ENCODE results near the gene OGG1. TPM values are rescaled to one million over a fixed set of nuclear protein-coding genes. Genes with fewer than 3 reads are reported as not detected.
"Not testable (repeated sequence)": the region's sequence is repeated elsewhere in the genome, so short reads cannot be mapped to it uniquely, and the experiment has no call there.

OGG1 gene
- polyA plus RNA-seq, 1 donor from 2014 or later, result 34.4 TPM

DNA sequence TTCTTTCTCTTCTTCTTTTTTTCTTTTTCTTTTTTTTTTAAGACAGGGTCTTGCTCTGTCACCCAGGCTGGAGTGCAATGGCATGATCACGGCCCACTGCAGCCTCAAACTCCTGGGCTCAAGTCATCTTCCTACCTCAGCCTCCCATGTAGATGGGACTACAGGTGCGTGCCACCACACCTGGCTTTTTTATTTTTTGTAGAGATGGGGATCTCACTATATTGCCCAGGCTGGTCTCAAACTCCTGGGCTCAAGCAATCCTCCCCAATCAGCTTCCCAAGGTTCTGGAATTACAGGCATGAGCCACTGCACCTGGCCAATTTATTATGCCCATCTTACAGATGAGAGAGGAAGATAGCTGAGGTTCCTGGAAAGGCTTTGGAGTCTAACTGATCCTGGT lies 21.3 kb downstream of the OGG1 start:
- not testable (repeated sequence) for H3K9me3 ChIP-seq (ENCODE audit: low read length); H3K9ac ChIP-seq (ENCODE audit: low read length); H3K36me3 ChIP-seq (ENCODE audit: insufficient read depth, low read length); H2AFZ ChIP-seq (ENCODE audit: low read depth, low read length); H3K9me2 ChIP-seq (ENCODE audit: insufficient read depth, low read length); H3K4me3 ChIP-seq (ENCODE audit: low read length); H3K79me2 ChIP-seq (replicated peaks; ENCODE audit: insufficient read depth, low read length); H3K4me2 ChIP-seq (ENCODE audit: low read length); H3K27me3 ChIP-seq (ENCODE audit: insufficient read depth, low read depth, low read length); H3K27ac ChIP-seq (ENCODE audit: low read length); H4K20me1 ChIP-seq (ENCODE audit: insufficient read depth); H3F3A ChIP-seq (ENCODE audit: insufficient read depth, low read length, poor library complexity, severe bottlenecking)

DNA sequence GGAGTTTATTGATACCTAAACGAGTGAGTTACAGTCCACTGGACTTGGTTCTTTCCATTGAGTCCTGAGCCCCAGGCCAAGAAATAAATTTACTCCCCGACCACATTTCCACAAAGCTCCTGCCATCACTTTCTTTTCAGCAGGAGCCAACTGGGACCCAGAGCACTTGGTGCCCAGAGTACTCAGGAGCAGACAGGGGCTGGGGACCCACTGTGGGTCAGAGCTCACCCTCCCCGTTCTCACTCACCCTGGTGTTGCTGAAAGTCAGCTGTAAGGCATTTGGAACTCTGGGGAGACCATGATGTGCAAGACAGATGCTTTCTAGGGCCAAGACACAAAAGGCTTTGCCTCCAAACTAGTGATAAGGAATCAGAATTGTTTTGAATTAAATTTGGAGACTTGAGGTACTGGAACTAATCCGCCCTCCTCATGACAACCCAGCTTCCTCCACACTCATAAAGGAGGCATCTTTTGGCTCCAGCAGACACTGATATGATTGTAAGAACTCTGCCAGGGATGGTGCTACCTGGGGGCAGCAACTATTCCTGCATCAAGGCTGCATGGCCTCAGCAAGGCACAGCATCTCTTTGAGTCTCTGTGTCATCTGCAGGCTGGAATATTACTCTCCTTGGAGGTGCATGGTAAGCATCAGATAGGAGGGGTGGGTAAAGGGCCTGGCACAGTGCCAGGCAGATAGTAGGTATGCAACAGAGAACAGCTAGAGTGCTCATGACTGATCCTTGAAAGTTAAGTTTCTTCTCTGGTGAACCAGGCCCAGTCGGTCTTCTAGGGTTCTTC lies 27.3 kb downstream of the OGG1 start:
- Histone ChIP-seq H3K9me2 (ENCODE audit: insufficient read depth, low read length) (no peaks in the 10 kb centered on the region), H3K9ac (ENCODE audit: low read length) (no peak overlapping the region), H3K27ac (ENCODE audit: low read length) (no peak overlapping the region), H2AFZ (ENCODE audit: low read depth, low read length) (no peak overlapping the region), H3K36me3 (ENCODE audit: insufficient read depth, low read length) (no peaks in the 10 kb centered on the region), H3K9me3 (ENCODE audit: low read length) (no peaks in the 10 kb centered on the region), H3K4me2 (ENCODE audit: low read length) (no peak overlapping the region), H3K79me2 (replicated peaks; ENCODE audit: insufficient read depth, low read length) (no peaks in the 10 kb centered on the region), H3K27me3 (ENCODE audit: insufficient read depth, low read depth, low read length) (no peaks in the 10 kb centered on the region), H3F3A (ENCODE audit: insufficient read depth, low read length, poor library complexity, severe bottlenecking) (no peaks in the 10 kb centered on the region), H3K4me3 (ENCODE audit: low read length) (no peak overlapping the region), H4K20me1 (ENCODE audit: insufficient read depth) (no peaks in the 10 kb centered on the region)
- no peak for TF ChIP-seq TAF1 (IDR thresholded peaks at IDR 0.05; ENCODE audit: low read depth)
- TF ChIP-seq EZH2 (IDR thresholded peaks at IDR 0.05; ENCODE audit: borderline replicate concordance, insufficient read depth, low read length, poor library complexity, severe bottlenecking), result no peak

DNA sequence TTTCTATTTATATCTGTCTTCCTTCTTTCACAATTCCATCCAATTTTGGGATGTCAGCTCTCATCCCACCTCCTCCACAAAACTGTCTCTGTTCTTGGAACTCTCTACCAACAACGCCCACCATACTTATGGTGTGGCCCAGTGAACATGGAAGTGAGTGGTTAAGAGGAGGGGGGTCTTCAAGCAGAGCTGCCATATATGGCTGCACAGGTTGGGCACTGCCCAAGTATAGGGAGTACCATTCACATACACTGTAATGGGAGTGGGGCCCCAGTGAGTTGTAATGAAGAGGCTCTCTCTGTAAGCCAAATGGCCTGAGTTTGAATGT lies 27.9 kb downstream of the OGG1 start:
- TF ChIP-seq EP300 (conservative IDR thresholded peaks at IDR 0.05; ENCODE audit: poor library complexity, severe bottlenecking), result no peak
- TF ChIP-seq MXI1 (conservative IDR thresholded peaks at IDR 0.05; ENCODE audit: poor library complexity, severe bottlenecking), result no peak
- no peak for TF ChIP-seq EZH2 (IDR thresholded peaks at IDR 0.05; ENCODE audit: borderline replicate concordance, insufficient read depth, low read length, poor library complexity, severe bottlenecking)
- TF ChIP-seq, protein P1, sequence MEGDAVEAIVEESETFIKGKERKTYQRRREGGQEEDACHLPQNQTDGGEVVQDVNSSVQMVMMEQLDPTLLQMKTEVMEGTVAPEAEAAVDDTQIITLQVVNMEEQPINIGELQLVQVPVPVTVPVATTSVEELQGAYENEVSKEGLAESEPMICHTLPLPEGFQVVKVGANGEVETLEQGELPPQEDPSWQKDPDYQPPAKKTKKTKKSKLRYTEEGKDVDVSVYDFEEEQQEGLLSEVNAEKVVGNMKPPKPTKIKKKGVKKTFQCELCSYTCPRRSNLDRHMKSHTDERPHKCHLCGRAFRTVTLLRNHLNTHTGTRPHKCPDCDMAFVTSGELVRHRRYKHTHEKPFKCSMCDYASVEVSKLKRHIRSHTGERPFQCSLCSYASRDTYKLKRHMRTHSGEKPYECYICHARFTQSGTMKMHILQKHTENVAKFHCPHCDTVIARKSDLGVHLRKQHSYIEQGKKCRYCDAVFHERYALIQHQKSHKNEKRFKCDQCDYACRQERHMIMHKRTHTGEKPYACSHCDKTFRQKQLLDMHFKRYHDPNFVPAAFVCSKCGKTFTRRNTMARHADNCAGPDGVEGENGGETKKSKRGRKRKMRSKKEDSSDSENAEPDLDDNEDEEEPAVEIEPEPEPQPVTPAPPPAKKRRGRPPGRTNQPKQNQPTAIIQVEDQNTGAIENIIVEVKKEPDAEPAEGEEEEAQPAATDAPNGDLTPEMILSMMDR (IDR thresholded peaks at IDR 0.05; ENCODE audit: poor library complexity, severe bottlenecking), result no peak
- TF ChIP-seq SMC3 (conservative IDR thresholded peaks at IDR 0.05; ENCODE audit: poor library complexity), result no peak
- TF ChIP-seq POLR2AphosphoS5 (IDR thresholded peaks at IDR 0.05), result no peak
- no peak for TF ChIP-seq TAF1 (IDR thresholded peaks at IDR 0.05; ENCODE audit: low read depth)
- TF ChIP-seq RAD21 (conservative IDR thresholded peaks at IDR 0.05), result no peak
- no peak for TF ChIP-seq REST (IDR thresholded peaks at IDR 0.05; ENCODE audit: borderline replicate concordance)
- Histone ChIP-seq H3K36me3 (ENCODE audit: insufficient read depth, low read length) (no peaks in the 10 kb centered on the region), H3K4me2 (ENCODE audit: low read length) (no peak overlapping the region), H2AFZ (ENCODE audit: low read depth, low read length) (no peak overlapping the region), H4K20me1 (ENCODE audit: insufficient read depth) (no peaks in the 10 kb centered on the region), H3K9me3 (ENCODE audit: low read length) (no peaks in the 10 kb centered on the region), H3K4me3 (ENCODE audit: low read length) (no peak overlapping the region), H3K79me2 (replicated peaks; ENCODE audit: insufficient read depth, low read length) (no peaks in the 10 kb centered on the region), H3K9ac (ENCODE audit: low read length) (no peak overlapping the region), H3K27ac (ENCODE audit: low read length) (no peak overlapping the region), H3F3A (ENCODE audit: insufficient read depth, low read length, poor library complexity, severe bottlenecking) (no peaks in the 10 kb centered on the region), H3K27me3 (ENCODE audit: insufficient read depth, low read depth, low read length) (no peaks in the 10 kb centered on the region), H3K9me2 (ENCODE audit: insufficient read depth, low read length) (no peaks in the 10 kb centered on the region)
